Measurements from ENCODE around the gene FCER1G. TPM values are rescaled to one million over a fixed set of nuclear protein-coding genes. Genes with fewer than 3 reads are reported as not detected.

The FCER1G gene
- polyA plus RNA-seq, 1 donor from 2014 or later = 3.5 TPM

DNA sequence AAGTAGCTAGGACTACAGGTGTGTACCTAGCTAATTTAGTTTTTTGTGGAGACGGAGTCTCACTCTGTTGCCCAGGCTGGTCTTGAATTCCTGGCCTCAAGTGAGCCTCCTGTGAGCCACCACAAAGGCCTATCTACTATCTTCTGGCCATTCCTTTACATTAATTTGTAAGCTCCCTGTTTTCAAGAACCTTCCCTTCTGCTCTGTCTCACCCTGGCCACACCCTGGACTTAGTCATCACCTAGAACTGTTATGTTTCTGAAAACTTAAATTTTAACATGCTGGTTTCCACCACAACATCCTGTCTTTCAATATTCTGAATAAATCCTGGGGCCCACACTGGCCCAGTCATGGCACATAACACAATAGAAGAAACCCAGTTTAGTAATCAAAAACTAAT, 32.9 kb upstream of the FCER1G start:
- Histone ChIP-seq H3K27ac (ENCODE audit: low read length) (no peak overlapping the region), H3K4me2 (ENCODE audit: low read length) (no peak overlapping the region), H3K79me2 (replicated peaks; ENCODE audit: insufficient read depth, low read length) (no peaks in the 10 kb centered on the region), H3K9me2 (ENCODE audit: insufficient read depth, low read length) (no peaks in the 10 kb centered on the region), H3K27me3 (ENCODE audit: insufficient read depth, low read depth, low read length) (no peaks in the 10 kb centered on the region), H4K20me1 (ENCODE audit: insufficient read depth) (no peaks in the 10 kb centered on the region), H3F3A (ENCODE audit: insufficient read depth, low read length, poor library complexity, severe bottlenecking) (no peaks in the 10 kb centered on the region), H2AFZ (ENCODE audit: low read depth, low read length) (no peak overlapping the region), H3K36me3 (ENCODE audit: insufficient read depth, low read length) (no peaks in the 10 kb centered on the region), H3K9ac (ENCODE audit: low read length) (no peak overlapping the region), H3K9me3 (ENCODE audit: low read length) (no peaks in the 10 kb centered on the region), H3K4me3 (ENCODE audit: low read length) (no peak overlapping the region)
- no peak for TF ChIP-seq SMC3 (conservative IDR thresholded peaks at IDR 0.05; ENCODE audit: poor library complexity)
- TF ChIP-seq, protein P1, sequence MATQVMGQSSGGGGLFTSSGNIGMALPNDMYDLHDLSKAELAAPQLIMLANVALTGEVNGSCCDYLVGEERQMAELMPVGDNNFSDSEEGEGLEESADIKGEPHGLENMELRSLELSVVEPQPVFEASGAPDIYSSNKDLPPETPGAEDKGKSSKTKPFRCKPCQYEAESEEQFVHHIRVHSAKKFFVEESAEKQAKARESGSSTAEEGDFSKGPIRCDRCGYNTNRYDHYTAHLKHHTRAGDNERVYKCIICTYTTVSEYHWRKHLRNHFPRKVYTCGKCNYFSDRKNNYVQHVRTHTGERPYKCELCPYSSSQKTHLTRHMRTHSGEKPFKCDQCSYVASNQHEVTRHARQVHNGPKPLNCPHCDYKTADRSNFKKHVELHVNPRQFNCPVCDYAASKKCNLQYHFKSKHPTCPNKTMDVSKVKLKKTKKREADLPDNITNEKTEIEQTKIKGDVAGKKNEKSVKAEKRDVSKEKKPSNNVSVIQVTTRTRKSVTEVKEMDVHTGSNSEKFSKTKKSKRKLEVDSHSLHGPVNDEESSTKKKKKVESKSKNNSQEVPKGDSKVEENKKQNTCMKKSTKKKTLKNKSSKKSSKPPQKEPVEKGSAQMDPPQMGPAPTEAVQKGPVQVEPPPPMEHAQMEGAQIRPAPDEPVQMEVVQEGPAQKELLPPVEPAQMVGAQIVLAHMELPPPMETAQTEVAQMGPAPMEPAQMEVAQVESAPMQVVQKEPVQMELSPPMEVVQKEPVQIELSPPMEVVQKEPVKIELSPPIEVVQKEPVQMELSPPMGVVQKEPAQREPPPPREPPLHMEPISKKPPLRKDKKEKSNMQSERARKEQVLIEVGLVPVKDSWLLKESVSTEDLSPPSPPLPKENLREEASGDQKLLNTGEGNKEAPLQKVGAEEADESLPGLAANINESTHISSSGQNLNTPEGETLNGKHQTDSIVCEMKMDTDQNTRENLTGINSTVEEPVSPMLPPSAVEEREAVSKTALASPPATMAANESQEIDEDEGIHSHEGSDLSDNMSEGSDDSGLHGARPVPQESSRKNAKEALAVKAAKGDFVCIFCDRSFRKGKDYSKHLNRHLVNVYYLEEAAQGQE (IDR thresholded peaks at IDR 0.05; ENCODE audit: borderline replicate concordance) = no peak
- no peak for TF ChIP-seq MXI1 (conservative IDR thresholded peaks at IDR 0.05; ENCODE audit: poor library complexity, severe bottlenecking)
- TF ChIP-seq, protein P2, sequence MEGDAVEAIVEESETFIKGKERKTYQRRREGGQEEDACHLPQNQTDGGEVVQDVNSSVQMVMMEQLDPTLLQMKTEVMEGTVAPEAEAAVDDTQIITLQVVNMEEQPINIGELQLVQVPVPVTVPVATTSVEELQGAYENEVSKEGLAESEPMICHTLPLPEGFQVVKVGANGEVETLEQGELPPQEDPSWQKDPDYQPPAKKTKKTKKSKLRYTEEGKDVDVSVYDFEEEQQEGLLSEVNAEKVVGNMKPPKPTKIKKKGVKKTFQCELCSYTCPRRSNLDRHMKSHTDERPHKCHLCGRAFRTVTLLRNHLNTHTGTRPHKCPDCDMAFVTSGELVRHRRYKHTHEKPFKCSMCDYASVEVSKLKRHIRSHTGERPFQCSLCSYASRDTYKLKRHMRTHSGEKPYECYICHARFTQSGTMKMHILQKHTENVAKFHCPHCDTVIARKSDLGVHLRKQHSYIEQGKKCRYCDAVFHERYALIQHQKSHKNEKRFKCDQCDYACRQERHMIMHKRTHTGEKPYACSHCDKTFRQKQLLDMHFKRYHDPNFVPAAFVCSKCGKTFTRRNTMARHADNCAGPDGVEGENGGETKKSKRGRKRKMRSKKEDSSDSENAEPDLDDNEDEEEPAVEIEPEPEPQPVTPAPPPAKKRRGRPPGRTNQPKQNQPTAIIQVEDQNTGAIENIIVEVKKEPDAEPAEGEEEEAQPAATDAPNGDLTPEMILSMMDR (IDR thresholded peaks at IDR 0.05; ENCODE audit: poor library complexity, severe bottlenecking) = no peak
- no peak for TF ChIP-seq EZH2 (IDR thresholded peaks at IDR 0.05; ENCODE audit: borderline replicate concordance, insufficient read depth, low read length, poor library complexity, severe bottlenecking)
- no peak for TF ChIP-seq TAF1 (IDR thresholded peaks at IDR 0.05; ENCODE audit: low read depth)
- no peak for TF ChIP-seq RAD21 (conservative IDR thresholded peaks at IDR 0.05)
- TF ChIP-seq POLR2AphosphoS5 (IDR thresholded peaks at IDR 0.05) = no peak
- no peak for TF ChIP-seq EP300 (conservative IDR thresholded peaks at IDR 0.05; ENCODE audit: poor library complexity, severe bottlenecking)

DNA sequence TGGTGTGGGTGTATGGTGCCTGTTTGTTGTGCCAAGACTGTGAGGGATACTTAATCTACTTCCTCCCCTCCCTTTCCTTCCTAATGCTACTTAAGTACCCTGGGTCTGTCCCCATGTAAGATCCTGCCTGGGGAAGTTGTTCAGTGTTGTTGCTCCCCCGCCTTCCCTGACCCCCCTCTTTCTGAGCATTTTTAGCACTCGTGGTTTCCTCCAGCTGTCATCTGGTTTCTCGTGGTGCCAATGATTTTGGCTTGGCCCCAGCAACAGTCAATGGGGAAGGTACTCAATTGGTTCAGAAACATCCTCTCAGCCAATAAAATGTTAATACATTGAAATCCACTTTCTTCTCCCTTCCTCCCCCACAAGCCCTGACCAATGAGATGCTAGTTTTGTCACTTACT, 29.8 kb upstream of the FCER1G start:
- Histone ChIP-seq H2AFZ (ENCODE audit: low read depth, low read length) (no peak overlapping the region), H3K9me2 (ENCODE audit: insufficient read depth, low read length) (no peaks in the 10 kb centered on the region), H3K27me3 (ENCODE audit: insufficient read depth, low read depth, low read length) (no peaks in the 10 kb centered on the region), H3K27ac (ENCODE audit: low read length) (no peak overlapping the region), H3K4me2 (ENCODE audit: low read length) (no peak overlapping the region), H3K36me3 (ENCODE audit: insufficient read depth, low read length) (no peaks in the 10 kb centered on the region), H3F3A (ENCODE audit: insufficient read depth, low read length, poor library complexity, severe bottlenecking) (no peaks in the 10 kb centered on the region), H3K79me2 (replicated peaks; ENCODE audit: insufficient read depth, low read length) (no peaks in the 10 kb centered on the region), H3K9me3 (ENCODE audit: low read length) (no peaks in the 10 kb centered on the region), H3K4me3 (ENCODE audit: low read length) (no peak overlapping the region), H4K20me1 (ENCODE audit: insufficient read depth) (no peaks in the 10 kb centered on the region), H3K9ac (ENCODE audit: low read length) (no peak overlapping the region)
- TF ChIP-seq EZH2 (IDR thresholded peaks at IDR 0.05; ENCODE audit: borderline replicate concordance, insufficient read depth, low read length, poor library complexity, severe bottlenecking) (no peak), EP300 (conservative IDR thresholded peaks at IDR 0.05; ENCODE audit: poor library complexity, severe bottlenecking) (no peak), MXI1 (conservative IDR thresholded peaks at IDR 0.05; ENCODE audit: poor library complexity, severe bottlenecking) (no peak), RAD21 (conservative IDR thresholded peaks at IDR 0.05) (no peak), POLR2AphosphoS5 (IDR thresholded peaks at IDR 0.05) (no peak), TAF1 (IDR thresholded peaks at IDR 0.05; ENCODE audit: low read depth) (no peak)
- TF ChIP-seq, protein P2 (IDR thresholded peaks at IDR 0.05; ENCODE audit: poor library complexity, severe bottlenecking) = no peak
- TF ChIP-seq, protein P1 (IDR thresholded peaks at IDR 0.05; ENCODE audit: borderline replicate concordance) = no peak
